ENCODE data around the gene HOXB8. TPM values are rescaled to one million over a fixed set of nuclear protein-coding genes. Genes with fewer than 3 reads are reported as not detected.

The HOXB8 gene
- total RNA-seq, 3 donors from 2014 or later: 0.59 to 4.6 (median 4.6) TPM

DNA sequence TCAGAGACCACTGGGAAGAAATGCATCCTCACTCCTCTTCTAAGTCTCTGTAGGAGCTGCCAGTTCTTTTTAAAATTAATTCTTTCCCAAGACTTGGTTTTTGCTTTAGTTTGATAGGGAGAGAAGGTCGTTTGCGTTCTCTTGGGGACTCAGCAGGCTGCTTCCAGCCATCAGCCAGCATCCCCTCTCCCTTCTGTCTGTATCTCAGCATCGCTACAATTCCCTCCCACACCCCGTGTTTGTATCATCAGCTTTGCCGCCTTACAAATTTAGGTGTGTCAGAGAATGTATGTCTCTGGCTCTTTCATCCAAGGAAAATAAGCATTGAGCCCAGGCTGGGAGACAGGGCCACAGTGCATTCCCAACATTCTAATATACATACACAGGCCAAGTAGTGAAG lies 15.7 kb downstream of the HOXB8 start:
- H3K27me3 ChIP-seq: peaks cover 0 to 99% of the 10 kb centered on the region in 2 donors

DNA sequence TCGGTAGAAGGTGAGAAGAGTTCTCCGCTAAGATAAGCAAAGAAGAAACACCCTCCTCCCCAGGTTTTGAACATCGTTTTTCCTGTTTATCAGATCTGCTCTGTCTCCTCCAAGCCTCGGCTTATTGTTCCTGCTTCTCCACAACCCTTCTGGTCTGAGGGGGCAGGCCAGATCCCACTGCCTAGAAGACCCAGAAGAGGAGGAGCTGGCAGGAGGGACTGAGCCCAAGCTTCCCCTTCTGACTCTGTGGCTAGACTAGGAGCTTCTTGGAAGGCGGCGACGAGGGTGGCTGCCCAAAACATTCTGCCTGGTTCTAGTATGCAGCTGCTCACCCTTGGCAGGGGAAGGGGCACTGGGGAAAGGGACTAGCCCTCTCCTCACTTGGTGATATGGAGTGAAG lies 16.4 kb downstream of the HOXB8 start:
- H3K4me3 ChIP-seq: peak overlapping the region in 1 of 3 donors; percentile 70
- no peaks in the 10 kb centered on the region for H3K36me3 ChIP-seq
- no peak for DNase-seq (ENCODE audit: low spot score in 2 of 2)
- H3K4me1 ChIP-seq: peaks cover 0 to 10% of the 10 kb centered on the region in 2 donors
- peaks cover 0 to 97% of the 10 kb centered on the region in 2 donors for H3K27me3 ChIP-seq
- no peaks in the 10 kb centered on the region for H3K9me3 ChIP-seq
- H3K27ac ChIP-seq: peak overlapping the region in 1 of 2 donors; percentile 85
- intact Hi-C loops (cut with DNase I; ENCODE audit: low total_unique reads): no loop called here
- TF ChIP-seq, protein P1, sequence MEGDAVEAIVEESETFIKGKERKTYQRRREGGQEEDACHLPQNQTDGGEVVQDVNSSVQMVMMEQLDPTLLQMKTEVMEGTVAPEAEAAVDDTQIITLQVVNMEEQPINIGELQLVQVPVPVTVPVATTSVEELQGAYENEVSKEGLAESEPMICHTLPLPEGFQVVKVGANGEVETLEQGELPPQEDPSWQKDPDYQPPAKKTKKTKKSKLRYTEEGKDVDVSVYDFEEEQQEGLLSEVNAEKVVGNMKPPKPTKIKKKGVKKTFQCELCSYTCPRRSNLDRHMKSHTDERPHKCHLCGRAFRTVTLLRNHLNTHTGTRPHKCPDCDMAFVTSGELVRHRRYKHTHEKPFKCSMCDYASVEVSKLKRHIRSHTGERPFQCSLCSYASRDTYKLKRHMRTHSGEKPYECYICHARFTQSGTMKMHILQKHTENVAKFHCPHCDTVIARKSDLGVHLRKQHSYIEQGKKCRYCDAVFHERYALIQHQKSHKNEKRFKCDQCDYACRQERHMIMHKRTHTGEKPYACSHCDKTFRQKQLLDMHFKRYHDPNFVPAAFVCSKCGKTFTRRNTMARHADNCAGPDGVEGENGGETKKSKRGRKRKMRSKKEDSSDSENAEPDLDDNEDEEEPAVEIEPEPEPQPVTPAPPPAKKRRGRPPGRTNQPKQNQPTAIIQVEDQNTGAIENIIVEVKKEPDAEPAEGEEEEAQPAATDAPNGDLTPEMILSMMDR (IDR thresholded peaks at IDR 0.05): no peak
- no peak for TF ChIP-seq POLR2AphosphoS5 (IDR thresholded peaks at IDR 0.05)
- no peak for TF ChIP-seq POLR2A (IDR thresholded peaks at IDR 0.05)

More for the DNA sequence above, 15.7 kb downstream of the HOXB8 start:
- intact Hi-C loops (cut with DNase I; ENCODE audit: low total_unique reads): no loop called here
- no peak for DNase-seq (ENCODE audit: low spot score in 2 of 2)
- TF ChIP-seq, protein P1 (IDR thresholded peaks at IDR 0.05): no peak
- TF ChIP-seq POLR2AphosphoS5 (IDR thresholded peaks at IDR 0.05): no peak
- no peak for TF ChIP-seq POLR2A (IDR thresholded peaks at IDR 0.05)
- Histone ChIP-seq H3K4me1 (peaks cover 0 to 10% of the 10 kb centered on the region in 2 donors), H3K36me3 (no peaks in the 10 kb centered on the region), H3K9me3 (no peaks in the 10 kb centered on the region), H3K4me3 (no peak overlapping the region), H3K27ac (no peak overlapping the region)

DNA sequence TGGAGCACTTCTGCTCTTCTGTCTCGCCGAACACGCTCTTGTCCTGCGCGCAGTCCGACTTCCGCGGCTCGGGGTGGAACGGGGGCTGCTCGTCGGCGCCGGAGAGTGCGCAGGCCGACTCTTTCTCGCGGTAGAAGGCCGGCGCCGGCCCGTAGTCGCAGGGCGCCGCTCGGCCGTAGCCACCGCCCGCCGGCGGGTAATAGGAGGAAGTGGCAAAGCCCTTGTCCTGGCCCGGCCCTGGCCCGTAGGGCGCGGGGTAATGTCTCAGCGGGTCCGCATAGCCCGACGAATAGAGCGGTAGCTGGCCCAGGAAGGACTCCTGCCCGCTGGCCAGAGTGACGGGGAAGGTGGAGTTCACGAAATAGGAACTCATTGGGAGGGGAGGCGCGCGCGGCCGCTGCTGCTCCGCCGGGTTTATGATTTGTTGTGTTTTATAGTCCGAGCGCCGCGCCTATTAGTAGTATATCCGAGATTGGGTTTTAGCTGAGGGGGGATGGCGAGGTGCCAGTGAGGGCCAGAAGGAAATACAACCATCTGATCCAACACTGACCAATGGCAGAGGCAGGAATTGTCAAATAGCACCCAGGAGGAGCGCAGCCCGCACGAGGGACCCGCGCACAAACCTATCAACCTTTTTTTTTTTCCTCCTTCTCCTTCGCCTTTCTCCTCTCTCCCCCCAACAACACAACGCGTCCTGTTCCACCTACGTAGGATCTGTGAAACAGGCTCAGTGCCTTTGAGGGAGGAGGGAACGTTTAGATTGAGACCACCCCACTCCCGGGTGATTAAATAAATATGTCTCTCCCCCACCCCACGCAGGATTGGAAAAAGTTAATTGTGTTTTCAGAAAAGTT lies 17.1 kb downstream of the HOXB8 start:
- no peaks in the 10 kb centered on the region for H3K9me3 ChIP-seq
- peak overlapping the region; percentile 14 to 85 for H3K27ac ChIP-seq
- H3K4me1 ChIP-seq: peaks cover 0 to 10% of the 10 kb centered on the region in 2 donors
- H3K36me3 ChIP-seq: no peaks in the 10 kb centered on the region
- no peak for DNase-seq (ENCODE audit: low spot score in 2 of 2)
- peaks cover 0 to 95% of the 10 kb centered on the region in 2 donors for H3K27me3 ChIP-seq
- TF ChIP-seq, protein P1 (IDR thresholded peaks at IDR 0.05): no peak
- TF ChIP-seq POLR2AphosphoS5 (IDR thresholded peaks at IDR 0.05) (peak in 2 of 3 donors; percentile 14 to 32), POLR2A (IDR thresholded peaks at IDR 0.05) (no peak)
- peak overlapping the region; percentile 49 to 70 (median 59) for H3K4me3 ChIP-seq
- intact Hi-C loops (cut with DNase I; ENCODE audit: low total_unique reads): no loop called here

DNA sequence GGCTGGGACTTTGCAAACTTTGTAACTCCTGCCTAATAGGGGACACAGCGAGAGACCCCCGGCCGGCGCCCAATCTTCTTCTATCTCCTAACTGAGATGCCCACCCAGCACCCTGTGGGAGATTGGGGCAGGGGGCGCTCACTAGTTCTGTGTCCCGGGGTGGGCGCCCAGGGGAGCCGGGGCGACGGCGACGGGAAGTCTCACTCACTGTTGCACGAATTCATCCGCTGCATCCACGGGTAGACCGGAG lies 17.6 kb downstream of the HOXB8 start:
- TF ChIP-seq POLR2AphosphoS5 (IDR thresholded peaks at IDR 0.05): no peak
- no peak for TF ChIP-seq POLR2A (IDR thresholded peaks at IDR 0.05)
- TF ChIP-seq, protein P1 (IDR thresholded peaks at IDR 0.05): no peak
- Histone ChIP-seq H3K27me3 (peaks cover 0 to 95% of the 10 kb centered on the region in 2 donors), H3K4me3 (peak overlapping the region; percentile 49 to 70 (median 59)), H3K9me3 (no peaks in the 10 kb centered on the region), H3K27ac (peak overlapping the region; percentile 14 to 85), H3K36me3 (no peaks in the 10 kb centered on the region), H3K4me1 (peaks cover 0 to 10% of the 10 kb centered on the region in 2 donors)
- DNase-seq (ENCODE audit: low spot score in 2 of 2): no peak
- intact Hi-C loops (cut with DNase I; ENCODE audit: low total_unique reads): no loop called here

All from breast epithelium (tissue), 4 donors.